ENCODE data around the gene NME7. TPM values are rescaled to one million over a fixed set of nuclear protein-coding genes. Genes with fewer than 3 reads are reported as not detected.

The NME7 gene
- total RNA-seq, 1 experiment from 2014 or later: 13.8 TPM

GRCh38 chr1:169121146-169121923, 246.3 kb downstream of the NME7 start:
- Mint-ChIP-seq H3K36me3 (peaks cover 24% of the 10 kb centered on the region), H3K9me3 (no peaks in the 10 kb centered on the region), H3K4me3 (no peak overlapping the region), H3K27me3 (ENCODE audit: low read depth) (no peaks in the 10 kb centered on the region), H3K27ac (0 out of 2 replicates have a peak overlapping the region, but pooled peaks have one; percentile 4), H3K4me1 (peaks cover 7% of the 10 kb centered on the region)
- ChIA-PET POLR2A (no interaction called here), CTCF (interaction anchor here (1.3 kb wide), 1 partner anchor 518 kb away, joined by 3 read pairs; no protein-coding TSS in a partner anchor)
- TF ChIP-seq NR3C1 (CRISPR knock-in tag; conservative IDR thresholded peaks at IDR 0.05; ENCODE audit: low read depth) (no peak), AR (CRISPR knock-in tag; IDR thresholded peaks at IDR 0.05) (no peak), KAT7 (CRISPR knock-in tag; IDR thresholded peaks at IDR 0.05; ENCODE audit: borderline replicate concordance) (no peak), RORB (CRISPR knock-in tag; IDR thresholded peaks at IDR 0.05) (no peak), FOXP1 (CRISPR knock-in tag; IDR thresholded peaks at IDR 0.05; ENCODE audit: borderline replicate concordance) (no peak), FOXP4 (CRISPR knock-in tag; IDR thresholded peaks at IDR 0.05) (no peak), ZNF396 (CRISPR knock-in tag; IDR thresholded peaks at IDR 0.05; ENCODE audit: borderline replicate concordance) (no peak), CDX4 (CRISPR knock-in tag; IDR thresholded peaks at IDR 0.05; ENCODE audit: borderline replicate concordance) (no peak), SMAD3 (CRISPR knock-in tag; IDR thresholded peaks at IDR 0.05; ENCODE audit: borderline replicate concordance) (no peak), TEAD4 (CRISPR knock-in tag; IDR thresholded peaks at IDR 0.05) (no peak)
- no peak for ATAC-seq
- no peak for DNase-seq (ENCODE audit: low spot score)

GRCh38 chr1:169120066-169120465, 247.5 kb downstream of the NME7 start:
- ChIA-PET CTCF (interaction anchor here (1.3 kb wide), 1 partner anchor 517 kb away, joined by 3 read pairs; no protein-coding TSS in a partner anchor), POLR2A (no interaction called here)
- 0 out of 2 replicates have a peak overlapping the region, but pooled peaks have one; percentile 29 for H3K27ac Mint-ChIP-seq
- no peak overlapping the region for H3K4me3 Mint-ChIP-seq
- no peak for DNase-seq (ENCODE audit: low spot score)
- peaks cover 16% of the 10 kb centered on the region for H3K4me1 Mint-ChIP-seq
- TF ChIP-seq ZNF425 (CRISPR knock-in tag; conservative IDR thresholded peaks at IDR 0.05) (no peak), NR1H2 (CRISPR knock-in tag; IDR thresholded peaks at IDR 0.05) (no peak), ZNF671 (CRISPR knock-in tag; IDR thresholded peaks at IDR 0.05) (no peak), PREB (CRISPR knock-in tag; IDR thresholded peaks at IDR 0.05; ENCODE audit: borderline replicate concordance) (no peak), ZNF138 (CRISPR knock-in tag; conservative IDR thresholded peaks at IDR 0.05) (no peak), MXD4 (CRISPR knock-in tag; IDR thresholded peaks at IDR 0.05; ENCODE audit: borderline replicate concordance) (no peak), CBFB (CRISPR knock-in tag; IDR thresholded peaks at IDR 0.05; ENCODE audit: low read depth) (no peak)
- no peak for ATAC-seq
- no peaks in the 10 kb centered on the region for H3K9me3 Mint-ChIP-seq
- H3K27me3 Mint-ChIP-seq (ENCODE audit: low read depth): no peaks in the 10 kb centered on the region
- H3K36me3 Mint-ChIP-seq: peaks cover 20% of the 10 kb centered on the region

Data from WTC11 (cell line).